Measurements from ENCODE around the gene ABHD16B. TPM values are rescaled to one million over a fixed set of nuclear protein-coding genes. Genes with fewer than 3 reads are reported as not detected.
"Not testable (repeated sequence)": the region's sequence is repeated elsewhere in the genome, so short reads cannot be mapped to it uniquely, and the experiment has no call there.

Gene ABHD16B
- polyA plus RNA-seq, 1 experiment: not detected

DNA sequence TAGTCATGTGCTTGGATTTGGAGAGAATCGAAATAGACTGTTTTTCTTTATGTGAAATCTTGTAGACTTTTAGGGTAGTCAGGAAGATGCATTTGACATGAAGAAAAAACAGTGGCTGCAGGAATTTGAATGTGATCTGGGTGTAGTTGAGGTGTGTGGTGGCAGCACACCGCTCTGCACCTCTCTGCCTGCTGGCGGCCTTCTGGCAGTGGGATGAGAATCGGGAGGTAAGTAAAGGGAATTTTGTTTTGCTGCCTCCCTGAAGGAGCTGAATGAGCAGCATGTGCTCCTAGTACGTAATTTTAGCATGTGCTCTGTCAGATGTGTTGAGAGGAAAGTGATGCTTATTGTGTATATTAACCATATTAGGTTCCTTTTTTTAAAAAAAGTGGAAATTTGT lies 7.0 kb downstream of the ABHD16B start:
- Histone ChIP-seq H3K4me3 (ENCODE audit: low read depth, low read length) (no peak overlapping the region), H3K9me3 (ENCODE audit: control insufficient read depth, insufficient read depth, low read length) (peaks cover 2% of the 10 kb centered on the region; the same call in 1 of the 2 replicates), H3K27ac (ENCODE audit: low read depth, low read length) (no peak overlapping the region), H3K27me3 (ENCODE audit: control insufficient read depth, insufficient read depth, low read length) (no peaks in the 10 kb centered on the region)
- ChIA-PET POLR2A (no interaction called here), CTCF (no interaction called here)
- DNase-seq (ENCODE audit: low read depth, low spot score): no peak
- TF ChIP-seq, protein P1, sequence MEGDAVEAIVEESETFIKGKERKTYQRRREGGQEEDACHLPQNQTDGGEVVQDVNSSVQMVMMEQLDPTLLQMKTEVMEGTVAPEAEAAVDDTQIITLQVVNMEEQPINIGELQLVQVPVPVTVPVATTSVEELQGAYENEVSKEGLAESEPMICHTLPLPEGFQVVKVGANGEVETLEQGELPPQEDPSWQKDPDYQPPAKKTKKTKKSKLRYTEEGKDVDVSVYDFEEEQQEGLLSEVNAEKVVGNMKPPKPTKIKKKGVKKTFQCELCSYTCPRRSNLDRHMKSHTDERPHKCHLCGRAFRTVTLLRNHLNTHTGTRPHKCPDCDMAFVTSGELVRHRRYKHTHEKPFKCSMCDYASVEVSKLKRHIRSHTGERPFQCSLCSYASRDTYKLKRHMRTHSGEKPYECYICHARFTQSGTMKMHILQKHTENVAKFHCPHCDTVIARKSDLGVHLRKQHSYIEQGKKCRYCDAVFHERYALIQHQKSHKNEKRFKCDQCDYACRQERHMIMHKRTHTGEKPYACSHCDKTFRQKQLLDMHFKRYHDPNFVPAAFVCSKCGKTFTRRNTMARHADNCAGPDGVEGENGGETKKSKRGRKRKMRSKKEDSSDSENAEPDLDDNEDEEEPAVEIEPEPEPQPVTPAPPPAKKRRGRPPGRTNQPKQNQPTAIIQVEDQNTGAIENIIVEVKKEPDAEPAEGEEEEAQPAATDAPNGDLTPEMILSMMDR (IDR thresholded peaks at IDR 0.05; ENCODE audit: low read depth, low read length): no peak

DNA sequence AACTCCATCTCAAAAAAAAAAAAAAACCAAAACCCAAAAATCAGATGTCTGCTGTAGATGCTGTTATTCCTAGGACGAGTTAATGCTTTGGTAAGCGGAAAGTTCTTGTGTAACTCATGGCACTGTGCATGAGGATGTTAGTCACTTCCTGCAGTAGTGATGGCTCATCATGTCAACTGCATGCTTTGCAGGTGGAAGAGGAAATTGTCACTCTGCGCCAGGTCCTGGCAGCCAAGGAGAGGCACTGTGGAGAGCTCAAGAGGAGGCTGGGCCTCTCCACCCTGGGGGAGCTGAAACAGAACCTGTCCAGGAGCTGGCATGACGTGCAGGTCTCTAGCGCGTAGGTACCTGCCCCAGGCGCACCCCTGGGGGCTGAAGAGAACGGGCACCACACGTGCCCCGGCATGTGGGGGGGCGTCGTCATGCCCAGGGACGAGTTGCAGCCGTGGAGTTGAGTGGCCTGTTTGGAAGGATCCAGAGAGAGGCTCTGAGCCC lies 12.2 kb downstream of the ABHD16B start:
- Histone ChIP-seq H3K9me3 (ENCODE audit: control insufficient read depth, insufficient read depth, low read length) (no peaks in the 10 kb centered on the region), H3K27ac (ENCODE audit: low read depth, low read length) (no peak overlapping the region), H3K4me3 (ENCODE audit: low read depth, low read length) (no peak overlapping the region), H3K27me3 (ENCODE audit: control insufficient read depth, insufficient read depth, low read length) (no peaks in the 10 kb centered on the region)
- CTCF ChIA-PET: interaction anchor here (1.3 kb wide), 1 partner anchor 100 kb away, joined by 4 read pairs; no protein-coding TSS in a partner anchor
- POLR2A ChIA-PET: interaction anchor here (0.6 to 0.7 kb wide), 4 partner anchors 20 to 352 kb away, joined by 3 to 4 read pairs (median 3); no protein-coding TSS in a partner anchor
- TF ChIP-seq, protein P1 (IDR thresholded peaks at IDR 0.05; ENCODE audit: low read depth, low read length): no peak
- peak; percentile 39 for DNase-seq (ENCODE audit: low read depth, low spot score)

DNA sequence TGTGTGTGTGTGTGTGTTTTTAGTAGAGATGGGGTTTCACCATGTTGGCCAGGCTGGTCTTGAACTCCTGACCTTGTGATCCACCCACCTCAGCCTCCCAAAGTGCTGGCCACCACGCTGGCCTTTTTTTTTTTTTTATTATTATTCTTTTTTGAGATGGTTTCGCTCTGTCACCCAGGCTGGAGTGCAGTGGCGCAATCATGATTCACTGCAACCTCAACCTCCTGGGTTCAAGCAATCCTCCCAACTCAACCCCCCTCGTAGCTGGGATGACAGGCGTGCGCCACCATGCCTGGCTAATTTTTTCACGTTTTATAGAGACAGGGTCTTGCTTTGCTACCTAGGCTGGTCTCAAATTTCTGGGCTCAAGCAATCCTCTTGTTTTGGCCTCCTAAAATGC lies 12.9 kb downstream of the ABHD16B start:
- H3K27me3 ChIP-seq (ENCODE audit: control insufficient read depth, insufficient read depth, low read length); CTCF ChIA-PET; DNase-seq (ENCODE audit: low read depth, low spot score); H3K4me3 ChIP-seq (ENCODE audit: low read depth, low read length); H3K9me3 ChIP-seq (ENCODE audit: control insufficient read depth, insufficient read depth, low read length): not testable (repeated sequence)
- H3K27ac ChIP-seq (ENCODE audit: low read depth, low read length): peak overlapping the region; percentile 21
- POLR2A ChIA-PET: interaction anchor here (0.7 kb wide), 1 partner anchor 20 kb away, joined by 3 read pairs; no protein-coding TSS in a partner anchor

DNA sequence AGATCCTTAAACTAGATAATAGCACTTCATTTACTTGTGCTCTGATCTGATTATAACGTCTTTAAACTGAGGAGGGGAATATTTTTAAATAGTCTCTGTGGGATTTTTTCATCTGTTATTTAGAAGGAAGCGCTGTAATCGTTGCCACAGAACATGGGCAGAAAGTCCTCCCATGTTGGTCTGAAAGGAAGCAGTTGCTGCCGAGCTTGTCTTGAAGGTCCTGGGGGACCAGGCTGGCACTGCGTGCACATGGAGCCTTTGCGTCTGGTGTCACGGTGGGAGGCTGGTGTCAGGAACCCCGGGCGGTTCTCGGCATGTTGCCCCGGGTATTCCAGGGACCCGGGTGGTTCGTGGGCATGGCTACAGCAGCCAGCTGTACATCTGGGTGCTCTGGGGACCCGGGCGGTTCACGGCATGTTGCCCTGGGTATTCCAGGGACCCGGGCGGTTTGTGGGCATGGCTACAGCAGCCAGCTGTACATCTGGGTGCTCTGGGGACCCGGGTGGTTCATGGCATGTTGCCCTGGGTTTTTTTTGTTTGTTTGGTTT lies 15.3 kb downstream of the ABHD16B start:
- Histone ChIP-seq H3K9me3 (ENCODE audit: control insufficient read depth, insufficient read depth, low read length) (no peaks in the 10 kb centered on the region), H3K4me3 (ENCODE audit: low read depth, low read length) (no peak overlapping the region), H3K27ac (ENCODE audit: low read depth, low read length) (no peak overlapping the region), H3K27me3 (ENCODE audit: control insufficient read depth, insufficient read depth, low read length) (no peaks in the 10 kb centered on the region)
- ChIA-PET CTCF (no interaction called here), POLR2A (interaction anchor here (0.6 to 1.5 kb wide), 3 partner anchors 11 to 57 kb away, joined by 3 to 14 read pairs (median 5); partner anchors contain the start of gene TPD52L2)
- TF ChIP-seq, protein P1 (IDR thresholded peaks at IDR 0.05; ENCODE audit: low read depth, low read length): no peak
- DNase-seq (ENCODE audit: low read depth, low spot score): no peak

DNA sequence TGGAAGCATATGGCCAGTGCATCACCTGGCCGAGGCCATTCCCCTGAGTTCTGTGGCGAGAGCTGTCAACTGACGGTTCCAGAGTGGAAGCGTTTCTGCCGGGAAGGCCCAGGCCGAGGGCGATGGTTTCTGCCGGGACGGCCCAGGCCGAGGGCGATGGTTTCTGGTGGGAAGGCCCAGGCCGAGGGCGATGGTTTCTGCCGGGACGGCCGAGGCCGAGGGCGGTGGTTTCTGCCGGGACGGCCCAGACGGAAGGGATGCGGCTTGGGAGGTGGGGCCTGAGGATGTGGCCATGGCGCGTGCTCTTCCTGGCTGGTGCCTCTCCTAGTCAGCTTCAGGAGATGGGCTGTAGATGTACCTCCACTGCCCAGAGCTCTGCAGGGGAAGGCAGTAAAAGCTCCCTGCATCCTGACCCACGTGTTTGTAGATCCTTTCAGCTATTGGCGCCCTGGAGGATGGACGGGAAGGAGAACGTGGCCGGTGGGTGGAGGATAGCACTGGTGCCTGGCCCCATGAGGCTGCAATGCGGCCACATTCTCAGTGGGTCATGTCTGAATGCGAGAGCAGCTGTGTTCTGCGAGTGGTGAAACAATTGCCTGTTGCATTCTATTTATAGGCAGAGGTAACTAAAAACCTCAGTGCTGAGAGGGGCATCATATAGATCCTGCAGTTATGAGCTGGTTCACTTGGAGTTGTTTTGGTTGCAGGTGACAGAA lies 16.6 kb downstream of the ABHD16B start:
- ChIA-PET CTCF (no interaction called here), POLR2A (interaction anchor here (0.9 to 1.3 kb wide), 2 partner anchors 16 to 18 kb away, joined by 3 read pairs; no protein-coding TSS in a partner anchor)
- TF ChIP-seq, protein P1 (IDR thresholded peaks at IDR 0.05; ENCODE audit: low read depth, low read length): no peak
- Histone ChIP-seq H3K9me3 (ENCODE audit: control insufficient read depth, insufficient read depth, low read length) (no peaks in the 10 kb centered on the region), H3K4me3 (ENCODE audit: low read depth, low read length) (no peak overlapping the region), H3K27me3 (ENCODE audit: control insufficient read depth, insufficient read depth, low read length) (no peaks in the 10 kb centered on the region), H3K27ac (ENCODE audit: low read depth, low read length) (no peak overlapping the region)
- DNase-seq (ENCODE audit: low read depth, low spot score): no peak

Measured in AG04450 (cell line).